C4-2B (cell line): ENCODE data around the gene INPP5F.
"Not testable (repeated sequence)": the region's sequence is repeated elsewhere in the genome, so short reads cannot be mapped to it uniquely, and the experiment has no call there.

Source experiments
- H3K27ac ChIP-seq: fragments of 450-650 bp; 2 replicates; pipeline ENCODE4 v1.5.1; 2017
- ZFX ChIP-seq: fragments of 450-650 bp; IDR thresholded peaks from 2 replicates; pipeline ENCODE4 v1.6.1; 2017
- TF ChIP-seq, protein P1 (sequence below): fragments of 450-650 bp; conservative IDR thresholded peaks from 2 replicates; pipeline ENCODE4 v1.5.1; 2017; ENCODE audit warnings: mild to moderate bottlenecking

Gene INPP5F

DNA sequence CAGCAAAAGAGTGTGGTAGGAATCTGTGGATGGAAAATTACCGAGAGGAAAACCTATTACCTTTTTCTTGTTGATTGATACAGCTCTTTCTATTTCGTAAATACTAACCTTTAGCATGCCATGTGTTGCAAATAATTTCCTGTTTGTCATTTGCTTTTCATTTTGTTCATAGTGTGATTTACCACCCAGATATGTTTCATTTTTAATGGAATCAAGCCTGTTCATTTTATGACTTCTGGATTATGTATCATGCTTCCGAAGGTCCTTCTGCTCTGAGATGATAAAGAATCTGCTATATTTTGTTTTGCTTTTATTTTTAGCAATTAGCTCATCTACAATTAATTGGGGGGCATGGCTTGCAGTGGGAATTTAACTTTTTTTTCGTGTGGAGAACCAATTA lies 46.5 kb downstream of the INPP5F start:
- TF ChIP-seq, protein P1, sequence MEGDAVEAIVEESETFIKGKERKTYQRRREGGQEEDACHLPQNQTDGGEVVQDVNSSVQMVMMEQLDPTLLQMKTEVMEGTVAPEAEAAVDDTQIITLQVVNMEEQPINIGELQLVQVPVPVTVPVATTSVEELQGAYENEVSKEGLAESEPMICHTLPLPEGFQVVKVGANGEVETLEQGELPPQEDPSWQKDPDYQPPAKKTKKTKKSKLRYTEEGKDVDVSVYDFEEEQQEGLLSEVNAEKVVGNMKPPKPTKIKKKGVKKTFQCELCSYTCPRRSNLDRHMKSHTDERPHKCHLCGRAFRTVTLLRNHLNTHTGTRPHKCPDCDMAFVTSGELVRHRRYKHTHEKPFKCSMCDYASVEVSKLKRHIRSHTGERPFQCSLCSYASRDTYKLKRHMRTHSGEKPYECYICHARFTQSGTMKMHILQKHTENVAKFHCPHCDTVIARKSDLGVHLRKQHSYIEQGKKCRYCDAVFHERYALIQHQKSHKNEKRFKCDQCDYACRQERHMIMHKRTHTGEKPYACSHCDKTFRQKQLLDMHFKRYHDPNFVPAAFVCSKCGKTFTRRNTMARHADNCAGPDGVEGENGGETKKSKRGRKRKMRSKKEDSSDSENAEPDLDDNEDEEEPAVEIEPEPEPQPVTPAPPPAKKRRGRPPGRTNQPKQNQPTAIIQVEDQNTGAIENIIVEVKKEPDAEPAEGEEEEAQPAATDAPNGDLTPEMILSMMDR, result no peak
- no peak overlapping the region for H3K27ac ChIP-seq

DNA sequence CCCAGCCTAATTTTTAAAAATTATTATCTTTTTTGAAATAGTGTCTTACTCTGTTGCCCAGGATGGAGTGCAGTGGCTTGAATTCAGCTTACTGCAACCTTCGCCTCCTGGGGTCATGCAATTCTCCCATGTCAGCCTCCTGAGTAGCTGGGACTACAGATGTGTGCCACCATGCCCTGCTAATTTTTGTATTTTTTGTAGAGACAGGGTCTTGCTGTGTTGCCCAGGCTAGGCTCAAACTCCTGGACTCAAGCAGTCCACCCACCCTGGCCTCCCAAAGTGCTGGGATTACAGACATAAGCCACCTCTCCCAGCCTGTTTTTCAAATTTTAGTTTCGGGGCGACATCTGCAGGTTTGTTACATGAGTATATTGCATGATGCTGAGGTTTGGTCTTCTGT lies 47.2 kb downstream of the INPP5F start:
- not testable (repeated sequence) for H3K27ac ChIP-seq

DNA sequence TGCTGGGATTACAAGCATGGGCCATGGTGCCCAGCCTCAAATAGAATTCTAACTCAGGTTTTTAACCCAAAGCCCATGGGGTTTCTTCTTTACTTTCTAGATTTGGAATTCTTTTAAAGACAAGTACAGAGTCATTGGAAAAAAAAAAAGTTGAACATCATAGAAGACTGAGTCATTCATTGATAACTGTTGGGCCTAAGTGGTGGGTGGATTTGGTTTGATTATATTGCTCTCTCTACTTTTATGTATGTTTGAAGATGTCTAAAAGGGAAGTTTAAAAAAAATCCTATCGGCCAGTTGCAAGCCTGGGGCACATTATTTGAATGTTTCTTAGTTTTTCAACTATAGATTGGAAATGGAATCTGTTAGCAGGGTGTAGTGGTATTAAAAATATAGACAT lies 49.7 kb downstream of the INPP5F start:
- H3K27ac ChIP-seq, result no peak overlapping the region
- TF ChIP-seq, protein P1, result no peak
- no peak for TF ChIP-seq ZFX

DNA sequence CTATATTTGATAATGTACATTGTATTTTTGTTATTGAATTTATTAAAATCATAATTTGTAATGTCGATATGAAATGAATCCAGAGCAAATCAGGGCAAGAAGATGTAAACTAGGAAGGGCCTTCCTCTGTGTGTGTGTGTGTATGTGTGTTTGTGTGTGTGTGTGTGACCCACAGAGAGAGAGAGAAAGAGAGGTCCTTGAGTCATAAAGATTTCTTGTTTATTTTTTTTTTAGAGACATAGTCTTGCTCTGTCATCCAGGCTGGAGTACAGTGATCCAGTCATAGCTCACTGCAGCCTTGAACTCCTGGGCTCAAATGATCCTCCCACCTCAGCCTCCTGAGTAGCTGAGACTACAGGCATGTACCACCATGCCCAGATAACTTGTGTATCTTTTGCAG lies 50.7 kb downstream of the INPP5F start:
- no peak overlapping the region for H3K27ac ChIP-seq
- TF ChIP-seq, protein P1, result no peak
- no peak for TF ChIP-seq ZFX

DNA sequence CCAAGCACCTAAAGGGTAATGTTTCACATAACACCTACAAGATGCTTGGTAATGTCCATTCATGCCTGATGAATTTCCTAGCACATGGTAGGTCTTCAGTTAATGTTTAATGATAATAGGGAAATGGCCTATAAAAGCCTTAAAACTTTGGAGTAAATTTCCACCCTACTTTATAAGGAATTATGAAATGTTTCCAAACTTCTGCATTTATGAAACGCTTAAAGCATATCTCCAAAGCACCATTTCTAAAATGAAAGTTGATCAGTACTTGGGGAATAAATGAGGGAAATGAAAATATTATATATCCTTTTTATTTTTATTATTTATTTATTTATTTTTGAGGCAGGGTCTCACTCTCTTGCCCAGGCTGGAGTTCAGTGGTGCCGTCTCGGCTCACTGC lies 51.8 kb downstream of the INPP5F start:
- H3K27ac ChIP-seq, result no peak overlapping the region

DNA sequence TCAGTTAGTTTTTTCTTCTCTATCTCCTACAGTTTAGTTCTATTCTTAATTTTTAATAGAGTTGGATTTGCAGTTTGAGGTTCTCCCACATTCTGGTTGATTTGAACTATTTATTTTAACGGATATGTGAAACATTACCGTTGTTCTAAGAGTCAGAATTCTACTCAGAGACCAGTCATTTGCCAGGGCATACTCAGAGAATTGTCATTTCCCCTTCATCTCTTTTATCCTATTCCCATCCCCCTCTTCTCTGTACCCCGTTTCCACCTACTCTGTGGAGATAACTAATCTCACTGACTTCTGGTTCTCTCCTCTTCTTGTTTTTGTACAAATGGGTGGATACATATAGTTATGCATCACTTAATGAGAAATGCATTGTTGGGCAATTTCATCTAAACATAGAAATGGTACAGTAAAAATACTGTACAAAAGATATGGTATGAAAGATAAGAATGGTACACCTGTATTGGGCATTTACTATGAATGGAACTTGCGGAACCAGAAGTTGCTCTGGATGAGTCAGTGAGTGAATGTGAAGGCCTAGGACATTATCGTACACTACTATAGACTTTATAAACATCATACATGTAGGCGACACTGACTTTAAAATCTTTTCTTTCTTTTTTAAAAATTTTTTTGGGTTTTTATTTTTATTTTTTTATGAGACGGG lies 53.1 kb downstream of the INPP5F start:
- no peak for TF ChIP-seq ZFX
- TF ChIP-seq, protein P1, result no peak
- no peak overlapping the region for H3K27ac ChIP-seq

More for the DNA sequence above, 51.8 kb downstream of the INPP5F start:
- no peak for TF ChIP-seq ZFX
- TF ChIP-seq, protein P1, result no peak

DNA sequence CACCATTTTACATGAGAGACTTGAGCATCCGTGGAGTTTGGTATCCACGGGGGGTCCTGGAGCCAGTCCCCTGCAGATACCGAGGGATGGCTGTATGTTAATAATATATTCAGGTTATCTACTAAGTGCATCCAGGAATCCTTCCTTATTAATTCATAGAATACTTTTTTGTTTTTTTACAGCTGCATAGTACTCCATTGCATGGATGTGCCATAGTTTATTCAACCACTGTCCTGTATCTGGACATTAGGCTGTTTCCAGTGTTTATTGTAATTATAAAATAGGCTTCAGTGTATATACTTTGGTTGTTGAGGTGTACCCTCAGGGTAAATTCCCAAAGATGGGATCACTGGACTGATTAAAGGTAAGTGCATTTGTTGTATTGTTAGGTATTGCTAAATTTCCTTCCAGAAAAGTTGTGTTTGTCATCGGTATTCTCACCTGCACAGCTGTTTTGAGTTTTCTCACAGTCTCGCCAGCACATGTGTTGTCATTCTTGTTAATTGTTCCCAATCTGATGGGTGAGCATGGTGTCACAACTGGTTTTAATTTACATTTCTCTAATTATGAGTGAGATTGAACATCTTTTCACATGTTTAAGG lies 55.1 kb downstream of the INPP5F start:
- TF ChIP-seq, protein P1, result no peak
- TF ChIP-seq ZFX, result no peak
- H3K27ac ChIP-seq, result no peak overlapping the region

DNA sequence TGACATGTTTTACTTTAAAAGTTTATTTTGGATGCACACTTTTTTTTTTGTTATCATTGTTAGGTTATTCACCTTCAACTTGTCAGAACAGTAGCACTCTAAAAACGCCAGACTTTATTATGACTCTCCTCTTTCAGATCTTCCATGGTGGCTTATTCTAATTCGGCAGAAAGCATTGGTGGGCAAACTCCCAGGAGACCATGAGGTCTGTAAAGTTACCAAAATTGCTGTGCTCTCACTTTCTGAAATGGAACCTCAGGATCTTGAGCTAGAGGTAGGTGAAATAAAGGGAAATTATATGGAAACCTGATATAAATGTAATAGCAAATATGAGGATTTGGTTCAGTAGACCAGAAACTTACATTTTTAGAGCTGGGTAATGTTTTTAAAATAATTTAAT lies 55.6 kb downstream of the INPP5F start:
- TF ChIP-seq ZFX, result no peak
- TF ChIP-seq, protein P1, result no peak
- H3K27ac ChIP-seq, result no peak overlapping the region
